ENCODE data around the gene ACTMAP.

Gene ACTMAP

GRCh38 chr19:40750058-40750873 lies at the start of gene ACTMAP:
ACTMAP (minus strand) TSS chr19:40750477; CDS start chr19:40749803, 674 bp downstream.
- Histone ChIP-seq H2AFZ (ENCODE audit: low read length) (peak within 1 kb of the TSS; percentile 80), H3K4me1 (ENCODE audit: insufficient read depth, low read length, poor library complexity, severe bottlenecking) (peaks cover 38% of the 10 kb centered on the region), H3K79me2 (ENCODE audit: insufficient read depth, low read length) (peaks cover 70% of the 10 kb centered on the region)

GRCh38 chr19:40799558-40800338 lies 49.5 kb upstream of the ACTMAP start:
- Histone ChIP-seq H3K4me2 (ENCODE audit: low read depth, low read length, poor library complexity, severe bottlenecking) (peak overlapping the region; percentile 87), H3K9me2 (replicated peaks; ENCODE audit: low read depth, low read length) (no peaks in the 10 kb centered on the region), H3K4me3 (ENCODE audit: low read length, poor library complexity, severe bottlenecking) (peak overlapping the region; percentile 96), H2AFZ (ENCODE audit: low read length) (no peak overlapping the region), H3K27me3 (ENCODE audit: insufficient read depth, low read length, poor library complexity, severe bottlenecking) (no peaks in the 10 kb centered on the region), H3K9ac (ENCODE audit: low read depth, low read length, poor library complexity, severe bottlenecking) (peak overlapping the region; percentile 94), H3F3A (ENCODE audit: low read depth) (0 out of 2 replicates have a peak, but pooled peaks cover 3% of the 10 kb centered on the region), H3K79me2 (ENCODE audit: insufficient read depth, low read length) (peaks cover 58% of the 10 kb centered on the region), H3K4me1 (ENCODE audit: insufficient read depth, low read length, poor library complexity, severe bottlenecking) (peaks cover 54% of the 10 kb centered on the region), H3K9me3 (ENCODE audit: insufficient read depth, low read depth, low read length) (no peaks in the 10 kb centered on the region), H4K20me1 (ENCODE audit: insufficient read depth, low read length, poor library complexity, severe bottlenecking) (peaks cover 54% of the 10 kb centered on the region), H3K36me3 (ENCODE audit: insufficient read depth, low read length) (no peaks in the 10 kb centered on the region)
- TF ChIP-seq CTCF (conservative IDR thresholded peaks at IDR 0.05; ENCODE audit: low read length) (no peak), EZH2phosphoT487 (IDR thresholded peaks at IDR 0.05; ENCODE audit: borderline replicate concordance) (no peak)

More at GRCh38 chr19:40750058-40750873, at the start of gene ACTMAP:
- Histone ChIP-seq H3K9me3 (ENCODE audit: insufficient read depth, low read depth, low read length) (no peaks in the 10 kb centered on the region), H3K4me3 (ENCODE audit: low read length, poor library complexity, severe bottlenecking) (peak within 1 kb of the TSS; percentile 99), H3F3A (ENCODE audit: low read depth) (no peaks in the 10 kb centered on the region), H3K9me2 (replicated peaks; ENCODE audit: low read depth, low read length) (no peaks in the 10 kb centered on the region), H3K36me3 (ENCODE audit: insufficient read depth, low read length) (no peaks in the 10 kb centered on the region), H3K9ac (ENCODE audit: low read depth, low read length, poor library complexity, severe bottlenecking) (peak within 1 kb of the TSS; percentile 100), H4K20me1 (ENCODE audit: insufficient read depth, low read length, poor library complexity, severe bottlenecking) (peaks cover 32% of the 10 kb centered on the region), H3K27me3 (ENCODE audit: insufficient read depth, low read length, poor library complexity, severe bottlenecking) (no peaks in the 10 kb centered on the region), H3K4me2 (ENCODE audit: low read depth, low read length, poor library complexity, severe bottlenecking) (peak within 1 kb of the TSS; percentile 100)
- no peak for TF ChIP-seq EZH2phosphoT487 (IDR thresholded peaks at IDR 0.05; ENCODE audit: borderline replicate concordance)
- no peak for TF ChIP-seq CTCF (conservative IDR thresholded peaks at IDR 0.05; ENCODE audit: low read length)

GRCh38 chr19:40798683-40799557 lies 48.6 kb upstream of the ACTMAP start, which contains the start of gene EGLN2:
EGLN2 (plus strand) TSS chr19:40799191; CDS start chr19:40800573, 1,382 bp downstream.
- Histone ChIP-seq H3K4me2 (ENCODE audit: low read depth, low read length, poor library complexity, severe bottlenecking) (peak within 1 kb of the TSS; percentile 87), H3K4me3 (ENCODE audit: low read length, poor library complexity, severe bottlenecking) (peak within 1 kb of the TSS; percentile 96), H3K36me3 (ENCODE audit: insufficient read depth, low read length) (no peaks in the 10 kb centered on the region), H4K20me1 (ENCODE audit: insufficient read depth, low read length, poor library complexity, severe bottlenecking) (peaks cover 46% of the 10 kb centered on the region), H2AFZ (ENCODE audit: low read length) (peak within 1 kb of the TSS; percentile 95), H3K9ac (ENCODE audit: low read depth, low read length, poor library complexity, severe bottlenecking) (peak within 1 kb of the TSS; percentile 94), H3K9me2 (replicated peaks; ENCODE audit: low read depth, low read length) (no peaks in the 10 kb centered on the region), H3F3A (ENCODE audit: low read depth) (0 out of 2 replicates have a peak, but pooled peaks cover 3% of the 10 kb centered on the region), H3K27me3 (ENCODE audit: insufficient read depth, low read length, poor library complexity, severe bottlenecking) (no peaks in the 10 kb centered on the region), H3K79me2 (ENCODE audit: insufficient read depth, low read length) (peaks cover 49% of the 10 kb centered on the region), H3K4me1 (ENCODE audit: insufficient read depth, low read length, poor library complexity, severe bottlenecking) (peaks cover 46% of the 10 kb centered on the region), H3K9me3 (ENCODE audit: insufficient read depth, low read depth, low read length) (no peaks in the 10 kb centered on the region)
- TF ChIP-seq CTCF (conservative IDR thresholded peaks at IDR 0.05; ENCODE audit: low read length) (no peak), EZH2phosphoT487 (IDR thresholded peaks at IDR 0.05; ENCODE audit: borderline replicate concordance) (no peak)

Data from Loucy (cell line).